Upper lobe of left lung (tissue), 6 donors: ENCODE measurements around the gene PUM2. TPM values are rescaled to one million over a fixed set of nuclear protein-coding genes. Genes with fewer than 3 reads are reported as not detected.

Experiments used
- ATAC-seq, 2 donors: fragments of 200-7000 bp; cut with Tn5 transposase; one replicate each; pipeline ENCODE4 v1.9.1; 2022; ENCODE audit warnings: mild to moderate bottlenecking in 2 of 2, moderate library complexity in 2 of 2; ENCODE audit not compliant: low FRiP score in 2 of 2
- DNase-seq, 2 donors: peaks; one replicate each; pipeline ENCODE4 v3.0.0-alpha.2; 2019 to 2020
- H3K27ac ChIP-seq, 4 donors: fragments of 200-600 bp; sonication (generic); one replicate each; pipeline ENCODE4 v1.5.1; 2016 to 2019
- H3K27me3 ChIP-seq, 4 donors: fragments of 200-600 bp; sonication (generic); one replicate each; pipeline ENCODE4 v1.5.1; 2017 to 2019
- H3K36me3 ChIP-seq, 4 donors: fragments of 200-600 bp; sonication (generic); one replicate each; pipeline ENCODE4 v1.5.1; 2016 to 2019
- H3K4me1 ChIP-seq, 4 donors: fragments of 200-600 bp; sonication (generic); one replicate each; pipeline ENCODE4 v1.5.1; 2018 to 2019
- H3K4me3 ChIP-seq, 4 donors: fragments of 200-600 bp; sonication (generic); one replicate each; pipeline ENCODE4 v1.5.1; 2017 to 2019; ENCODE audit warnings: mild to moderate bottlenecking in 2 of 4, moderate library complexity in 1 of 4
- H3K9me3 ChIP-seq, 4 donors: fragments of 200-600 bp; sonication (generic); one replicate each; pipeline ENCODE4 v1.5.1; 2018 to 2019
- CTCF ChIP-seq, 6 experiments: fragments of 450-650 bp in 4 of 6; fragments of 200-600 bp in 2 of 6; sonication (generic) in 2 of 6; IDR thresholded peaks; one replicate each; pipeline ENCODE4 v1.5.1; 2016 to 2019; ENCODE audit warnings: antibody characterized with exemption in 6 of 6
- EP300 ChIP-seq, 4 donors: sonication (generic); formaldehyde crosslinking; IDR thresholded peaks; one replicate each; pipeline ENCODE4 v1.5.1; 2017; ENCODE audit warnings: antibody characterized with exemption in 4 of 4, control low read depth in 2 of 4
- POLR2A ChIP-seq, 4 donors: fragments of 450-650 bp; IDR thresholded peaks; one replicate each; pipeline ENCODE4 v1.5.1; 2016 to 2017; ENCODE audit warnings: antibody characterized with exemption in 4 of 4, mild to moderate bottlenecking in 2 of 4
- POLR2AphosphoS5 ChIP-seq, 2 donors: sonication (generic); formaldehyde crosslinking; IDR thresholded peaks; one replicate each; pipeline ENCODE4 v1.5.1; 2017; ENCODE audit warnings: antibody characterized with exemption in 2 of 2
- WGBS, 2 donors: methylation state at CpG; one replicate each; pipeline ENCODE4 v1.1.5; 2017 to 2018; 5-methylcytosine and 5-hydroxymethylcytosine counted together
- total RNA-seq, 6 donors: library from RNA; depleted of rRNA in 4 of 6; stranded (reverse); fragments of >200 nt in 4 of 6; gene quantifications; one replicate each; pipeline versions ENCODE4 v1.1.0 to v1.2.1, GENCODE V29; 2016 to 2021
- donor health status: DM: no; HTN: no; CAD: no; lungs with moderate emphysema.
- donor health status: DM: no; HTN: yes; CAD: no; lungs with severe emphysema.

PUM2 gene
- total RNA-seq, 6 donors from 2014 or later: 33.1 to 114 (median 86.6) TPM

- Histone ChIP-seq H3K4me1 (peaks cover 0 to 4% (median 0%) of the 10 kb centered on the region in 4 donors), H3K36me3 (peaks cover 9 to 65% (median 23%) of the 10 kb centered on the region in 4 donors), H3K4me3 (no peak overlapping the region), H3K27me3 (no peaks in the 10 kb centered on the region), H3K27ac (no peak overlapping the region), H3K9me3 (no peaks in the 10 kb centered on the region)
- no peak for DNase-seq
- 91 to 94% methylated on average over 1 of the region's 1 CpG for WGBS, 2 donors
- TF ChIP-seq CTCF (IDR thresholded peaks at IDR 0.05) (no peak), POLR2A (IDR thresholded peaks at IDR 0.05) (no peak), POLR2AphosphoS5 (IDR thresholded peaks at IDR 0.05) (no peak), EP300 (IDR thresholded peaks at IDR 0.05) (no peak)
- ATAC-seq: no peak
Observed at GRCh38 chr2:20304411-20304810, 46.2 kb downstream of the PUM2 start.

GRCh38 chr2:20303966-20304365 is 46.7 kb downstream of the PUM2 start:
- no peaks in the 10 kb centered on the region for H3K9me3 ChIP-seq
- peaks cover 0 to 4% (median 0%) of the 10 kb centered on the region in 4 donors for H3K4me1 ChIP-seq
- DNase-seq (no peak), ATAC-seq (no peak)
- H3K4me3 ChIP-seq: no peak overlapping the region
- WGBS, 2 donors: 82 to 93% methylated on average over 1 of the region's 1 CpG
- H3K27ac ChIP-seq: no peak overlapping the region
- TF ChIP-seq POLR2AphosphoS5 (IDR thresholded peaks at IDR 0.05) (no peak), EP300 (IDR thresholded peaks at IDR 0.05) (no peak), CTCF (IDR thresholded peaks at IDR 0.05) (no peak), POLR2A (IDR thresholded peaks at IDR 0.05) (no peak)
- H3K27me3 ChIP-seq: no peaks in the 10 kb centered on the region
- peaks cover 9 to 70% (median 28%) of the 10 kb centered on the region in 4 donors for H3K36me3 ChIP-seq

- H3K36me3 ChIP-seq: peaks cover 3 to 71% (median 17%) of the 10 kb centered on the region in 4 donors
- TF ChIP-seq POLR2A (IDR thresholded peaks at IDR 0.05) (no peak), CTCF (IDR thresholded peaks at IDR 0.05) (no peak), EP300 (IDR thresholded peaks at IDR 0.05) (no peak), POLR2AphosphoS5 (IDR thresholded peaks at IDR 0.05) (no peak)
- 67 to 73% methylated on average over 4 of the region's 4 CpGs for WGBS, 2 donors
Observed at GRCh38 chr2:20302019-20302418, 48.6 kb downstream of the PUM2 start.

GRCh38 chr2:20300656-20301055 is 50.0 kb downstream of the PUM2 start:
- Histone ChIP-seq H3K9me3 (no peaks in the 10 kb centered on the region), H3K36me3 (peaks cover 0 to 71% (median 14%) of the 10 kb centered on the region in 4 donors), H3K27ac (no peak overlapping the region), H3K4me3 (no peak overlapping the region), H3K4me1 (peaks cover 0 to 4% (median 0%) of the 10 kb centered on the region in 4 donors), H3K27me3 (no peaks in the 10 kb centered on the region)
- DNase-seq: no peak
- no peak for ATAC-seq
- 96 to 98% methylated on average over 5 of the region's 5 CpGs for WGBS, 2 donors
- TF ChIP-seq CTCF (IDR thresholded peaks at IDR 0.05) (no peak), EP300 (IDR thresholded peaks at IDR 0.05) (no peak)

More at GRCh38 chr2:20302019-20302418, 48.6 kb downstream of the PUM2 start:
- H3K27ac ChIP-seq: no peak overlapping the region
- ATAC-seq (no peak), DNase-seq (no peak)
- peaks cover 0 to 4% (median 0%) of the 10 kb centered on the region in 4 donors for H3K4me1 ChIP-seq
- no peak overlapping the region for H3K4me3 ChIP-seq
- no peaks in the 10 kb centered on the region for H3K9me3 ChIP-seq
- no peaks in the 10 kb centered on the region for H3K27me3 ChIP-seq

GRCh38 chr2:20299113-20299512 is 51.5 kb downstream of the PUM2 start:
- DNase-seq: no peak
- 83 to 88% methylated on average over 6 of the region's 6 CpGs for WGBS, 2 donors
- no peak overlapping the region for H3K27ac ChIP-seq

More at GRCh38 chr2:20299113-20299512, 51.5 kb downstream of the PUM2 start:
- Histone ChIP-seq H3K4me3 (no peak overlapping the region), H3K4me1 (peaks cover 0 to 4% (median 0%) of the 10 kb centered on the region in 4 donors), H3K27me3 (no peaks in the 10 kb centered on the region), H3K36me3 (peaks cover 0 to 69% (median 17%) of the 10 kb centered on the region in 4 donors), H3K9me3 (no peaks in the 10 kb centered on the region)
- ATAC-seq: no peak
- TF ChIP-seq POLR2AphosphoS5 (IDR thresholded peaks at IDR 0.05) (no peak), EP300 (IDR thresholded peaks at IDR 0.05) (no peak), CTCF (IDR thresholded peaks at IDR 0.05) (no peak), POLR2A (IDR thresholded peaks at IDR 0.05) (no peak)
